ENCODE data around the gene WDR93.

DNA sequence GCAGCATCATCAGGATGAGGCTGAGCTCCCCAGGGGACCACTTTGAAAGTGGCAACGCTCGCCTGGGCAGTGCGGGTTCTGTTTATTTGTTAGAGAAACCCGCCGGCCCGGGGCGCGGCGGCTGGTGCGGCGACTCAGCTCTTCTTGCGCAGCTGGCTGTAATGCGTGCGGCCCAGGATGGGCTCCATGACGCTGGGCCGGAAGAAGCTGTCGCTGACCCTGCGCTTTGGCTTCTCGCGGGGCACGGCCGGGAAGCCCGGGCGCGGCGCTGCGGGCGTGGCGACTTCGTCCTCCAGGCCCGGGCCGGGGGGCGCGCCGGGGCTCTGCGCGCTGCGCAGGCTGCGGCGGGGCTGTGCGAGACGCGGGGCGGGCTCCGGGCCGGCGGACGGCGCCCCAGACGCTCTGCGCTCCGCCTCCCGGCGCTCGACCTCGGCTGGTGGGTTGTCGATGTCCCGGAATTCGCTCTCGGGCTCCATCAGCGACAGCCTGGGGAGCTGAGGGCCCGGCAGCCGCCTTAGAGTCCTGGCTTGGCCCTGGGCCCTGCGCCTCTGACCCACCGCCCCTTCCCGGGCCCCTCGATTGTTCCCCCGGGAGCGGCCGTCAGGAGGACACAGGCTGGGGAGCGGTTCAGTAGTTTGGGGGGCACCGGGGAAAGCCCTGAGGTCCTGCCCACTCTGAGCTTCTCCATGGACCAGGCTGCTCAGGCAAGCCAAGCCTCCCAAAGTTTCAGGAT lies 25.0 kb upstream of the WDR93 start:
- TF ChIP-seq, protein P1, sequence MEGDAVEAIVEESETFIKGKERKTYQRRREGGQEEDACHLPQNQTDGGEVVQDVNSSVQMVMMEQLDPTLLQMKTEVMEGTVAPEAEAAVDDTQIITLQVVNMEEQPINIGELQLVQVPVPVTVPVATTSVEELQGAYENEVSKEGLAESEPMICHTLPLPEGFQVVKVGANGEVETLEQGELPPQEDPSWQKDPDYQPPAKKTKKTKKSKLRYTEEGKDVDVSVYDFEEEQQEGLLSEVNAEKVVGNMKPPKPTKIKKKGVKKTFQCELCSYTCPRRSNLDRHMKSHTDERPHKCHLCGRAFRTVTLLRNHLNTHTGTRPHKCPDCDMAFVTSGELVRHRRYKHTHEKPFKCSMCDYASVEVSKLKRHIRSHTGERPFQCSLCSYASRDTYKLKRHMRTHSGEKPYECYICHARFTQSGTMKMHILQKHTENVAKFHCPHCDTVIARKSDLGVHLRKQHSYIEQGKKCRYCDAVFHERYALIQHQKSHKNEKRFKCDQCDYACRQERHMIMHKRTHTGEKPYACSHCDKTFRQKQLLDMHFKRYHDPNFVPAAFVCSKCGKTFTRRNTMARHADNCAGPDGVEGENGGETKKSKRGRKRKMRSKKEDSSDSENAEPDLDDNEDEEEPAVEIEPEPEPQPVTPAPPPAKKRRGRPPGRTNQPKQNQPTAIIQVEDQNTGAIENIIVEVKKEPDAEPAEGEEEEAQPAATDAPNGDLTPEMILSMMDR (IDR thresholded peaks at IDR 0.05; ENCODE audit: low read depth, low read length, poor library complexity, severe bottlenecking) = no peak
- TF ChIP-seq EZH2phosphoT487 (IDR thresholded peaks at IDR 0.05; ENCODE audit: borderline replicate concordance, low read length) = no peak
